H1 (cell line): Measurements from ENCODE around the gene CLCC1. TPM values are rescaled to one million over a fixed set of nuclear protein-coding genes. Genes with fewer than 3 reads are reported as not detected.

ENCODE experiments used
- CTCF ChIA-PET: fragments of 300-600 bp; sonication (Branson Sonifier 250); formaldehyde crosslinking; loops from one replicate; lab custom pipeline; 2021; ENCODE audit not compliant: partially characterized antibody; lab: Charles Lee
- POLR2A ChIA-PET: fragments of 300-600 bp; sonication (Branson Sonifier 250); formaldehyde crosslinking; loops from one replicate; lab custom pipeline; 2021; ENCODE audit warnings: inconsistent platforms; ENCODE audit not compliant: partially characterized antibody; lab: Charles Lee
- DNase-seq, 2 experiments: peaks; one replicate each; pipeline versions ENCODE4 v3.0.0 to v3.0.0-alpha.2; 2010 to 2022; ENCODE audit warnings: low spot score in 2 of 2, low read depth in 1 of 2, mixed read lengths in 1 of 2
- FAIRE-seq: peaks from 2 replicates; lab custom pipeline; 2011; peaks lifted over from hg19 to GRCh38; lab: Jason Lieb, UNC
- H2AFZ ChIP-seq: 2 replicates; pipeline ENCODE4 v1.8.1; 2012; ENCODE audit warnings: low read length, inconsistent platforms
- H2AK5ac ChIP-seq: 2 replicates; pipeline ENCODE4 v1.6.1; 2013; ENCODE audit warnings: low read depth, low read length
- H2BK120ac ChIP-seq: replicated peaks from 2 replicates; pipeline ENCODE3; 2013; ENCODE audit warnings: low read depth, low read length, inconsistent platforms
- H2BK12ac ChIP-seq: 2 replicates; pipeline ENCODE4 v1.6.1; 2013; ENCODE audit warnings: low read depth, low read length
- H2BK15ac ChIP-seq: 2 replicates; pipeline ENCODE4 v1.6.1; 2013; ENCODE audit warnings: low read length
- H2BK20ac ChIP-seq: 2 replicates; pipeline ENCODE4 v1.6.1; 2013; ENCODE audit warnings: low read length
- H2BK5ac ChIP-seq: 2 replicates; pipeline ENCODE4 v1.6.1; 2013; ENCODE audit warnings: low read depth, low read length
- H3K14ac ChIP-seq: 2 replicates; pipeline ENCODE4 v1.6.1; 2013; ENCODE audit warnings: inconsistent platforms; ENCODE audit not compliant: insufficient read length
- H3K18ac ChIP-seq: 2 replicates; pipeline ENCODE4 v1.6.1; 2013; ENCODE audit warnings: low read length; ENCODE audit errors: extremely low read depth
- H3K23ac ChIP-seq: 2 replicates; pipeline ENCODE4 v1.6.1; 2013; ENCODE audit warnings: inconsistent platforms; ENCODE audit not compliant: insufficient read length
- H3K23me2 ChIP-seq: 2 replicates; pipeline ENCODE4 v1.6.1; 2013; ENCODE audit warnings: low read depth, low read length
- H3K27ac ChIP-seq: 2 replicates; pipeline ENCODE4 v1.6.1; 2011; ENCODE audit warnings: low read depth, low read length, inconsistent platforms
- H3K27me3 ChIP-seq, 4 experiments: replicated peaks in 1 of 4; 1 replicate in 1 of 4; 2 replicates in 3 of 4; pipeline versions ENCODE4 v1.6.1 to v1.8.1; 2011 to 2013; ENCODE audit warnings: low read length in 3 of 4, mild to moderate bottlenecking in 3 of 4, inconsistent platforms in 2 of 4, mixed read lengths in 2 of 4, moderate library complexity in 1 of 4; ENCODE audit not compliant: control insufficient read depth in 3 of 4, insufficient read depth in 3 of 4; ENCODE audit errors: extremely low read depth in 1 of 4
- H3K36me3 ChIP-seq, 4 experiments: 2 replicates each; pipeline versions ENCODE4 v1.6.1 to v1.8.1; 2011 to 2013; ENCODE audit warnings: mild to moderate bottlenecking in 4 of 4, low read length in 3 of 4, moderate library complexity in 2 of 4, control low read depth in 1 of 4, inconsistent platforms in 1 of 4; ENCODE audit not compliant: insufficient read depth in 4 of 4, control insufficient read depth in 2 of 4
- H3K4ac ChIP-seq: replicated peaks from 2 replicates; pipeline ENCODE3; 2013; ENCODE audit warnings: low read length, low read depth, mixed read lengths, inconsistent platforms; ENCODE audit not compliant: insufficient read length
- H3K4me1 ChIP-seq, 4 experiments: replicated peaks in 1 of 4; 1 replicate in 1 of 4; 2 replicates in 3 of 4; pipeline versions ENCODE4 v1.6.1 to v1.8.1; 2011 to 2013; ENCODE audit warnings: low read length in 3 of 4, inconsistent platforms in 2 of 4, mixed read lengths in 1 of 4; ENCODE audit not compliant: insufficient read depth in 4 of 4, control insufficient read depth in 3 of 4
- H3K4me2 ChIP-seq, 2 experiments: 2 replicates each; pipeline versions ENCODE4 v1.6.1 to v1.8.1; 2011 to 2013; ENCODE audit warnings: low read depth in 2 of 2, low read length in 2 of 2, control low read depth in 1 of 2, inconsistent platforms in 1 of 2, mild to moderate bottlenecking in 1 of 2; ENCODE audit not compliant: insufficient read depth in 1 of 2
- H3K4me3 ChIP-seq, 4 experiments: fragments of 200-600, 300-600 bp in 1 of 4; sonication (generic), shearing (Covaris generic), sonication (Bioruptor Twin) in 1 of 4; 2 replicates each; pipeline versions ENCODE4 v1.5.1 to v1.8.1; 2011 to 2016; ENCODE audit warnings: low read length in 4 of 4, low read depth in 3 of 4, control low read depth in 2 of 4, inconsistent platforms in 2 of 4, mild to moderate bottlenecking in 2 of 4, mixed read lengths in 1 of 4, moderate library complexity in 1 of 4; ENCODE audit not compliant: insufficient read depth in 2 of 4; ENCODE audit errors: extremely low read depth in 1 of 4
- H3K56ac ChIP-seq: replicated peaks from 2 replicates; pipeline ENCODE3; 2013; ENCODE audit warnings: low read depth, mild to moderate bottlenecking, mixed read lengths, low read length, inconsistent platforms; ENCODE audit not compliant: insufficient read length
- H3K79me1 ChIP-seq: 2 replicates; pipeline ENCODE4 v1.6.1; 2013; ENCODE audit warnings: low read depth, low read length, control low read depth
- H3K79me2 ChIP-seq, 2 experiments: 2 replicates each; pipeline versions ENCODE4 v1.6.1 to v1.8.1; 2012 to 2013; ENCODE audit warnings: low read length in 2 of 2, mild to moderate bottlenecking in 2 of 2, inconsistent platforms in 1 of 2; ENCODE audit not compliant: insufficient read depth in 2 of 2, control insufficient read depth in 1 of 2
- H3K9ac ChIP-seq, 4 experiments: replicated peaks in 1 of 4; 1 replicate in 1 of 4; 2 replicates in 3 of 4; pipeline versions ENCODE4 v1.6.1 to v1.8.1; 2011 to 2013; ENCODE audit warnings: low read depth in 3 of 4, low read length in 3 of 4, control low read depth in 2 of 4, mild to moderate bottlenecking in 2 of 4, moderate library complexity in 2 of 4, inconsistent platforms in 1 of 4; ENCODE audit errors: extremely low read depth in 1 of 4
- H3K9me3 ChIP-seq, 2 experiments: 2 replicates each; pipeline versions ENCODE4 v1.6.1 to v1.8.1; 2012 to 2013; ENCODE audit warnings: mild to moderate bottlenecking in 2 of 2, moderate library complexity in 2 of 2, control low read depth in 1 of 2, inconsistent platforms in 1 of 2, low read depth in 1 of 2, low read length in 1 of 2, mixed read lengths in 1 of 2; ENCODE audit not compliant: insufficient read depth in 2 of 2
- H4K20me1 ChIP-seq, 2 experiments: replicated peaks in 1 of 2; 2 replicates each; pipeline versions ENCODE3 to v1.8.1; 2011 to 2013; ENCODE audit warnings: inconsistent platforms in 2 of 2, low read length in 2 of 2, mild to moderate bottlenecking in 1 of 2; ENCODE audit not compliant: insufficient read depth in 2 of 2, control insufficient read depth in 1 of 2
- H4K5ac ChIP-seq: 2 replicates; pipeline ENCODE4 v1.6.1; 2013; ENCODE audit warnings: low read length, low read depth, mixed read lengths, inconsistent platforms; ENCODE audit not compliant: insufficient read length
- H4K8ac ChIP-seq: 2 replicates; pipeline ENCODE4 v1.8.0; 2013; ENCODE audit warnings: mild to moderate bottlenecking, moderate library complexity, low read length, inconsistent platforms; ENCODE audit not compliant: insufficient read depth; ENCODE audit errors: extremely low read depth
- H4K91ac ChIP-seq: replicated peaks from 2 replicates; pipeline ENCODE3; 2013; ENCODE audit warnings: low read length, mixed read lengths, inconsistent platforms; ENCODE audit not compliant: insufficient read length
- ASH2L ChIP-seq: fragments of 200-600, 300-600 bp; sonication (generic); IDR thresholded peaks from one replicate; pipeline ENCODE4 v1.7.1; 2017; ENCODE audit warnings: low read length
- FOSL1 ChIP-seq: IDR thresholded peaks from 2 replicates; pipeline ENCODE4 v1.6.1; 2011; ENCODE audit warnings: mild to moderate bottlenecking, low read depth, low read length, moderate library complexity; ENCODE audit not compliant: insufficient read depth
- JUN ChIP-seq: IDR thresholded peaks from 2 replicates; pipeline ENCODE4 v1.6.1; 2011; ENCODE audit warnings: low read depth, mild to moderate bottlenecking, improper control_type of control experiment, low read length
- KDM5A ChIP-seq: fragments of 200-600 bp; IDR thresholded peaks from 2 replicates; pipeline ENCODE4 v1.7.1; 2012; ENCODE audit warnings: mild to moderate bottlenecking, low read length, inconsistent platforms, mixed read lengths
- MAX ChIP-seq: IDR thresholded peaks from 2 replicates; pipeline ENCODE4 v1.6.1; 2012; ENCODE audit warnings: inconsistent platforms
- TAF7 ChIP-seq: optimal IDR thresholded peaks from 2 replicates; pipeline ENCODE3; 2011; ENCODE audit warnings: low read depth, mild to moderate bottlenecking, inconsistent platforms, low read length, moderate library complexity, borderline replicate concordance
- USF2 ChIP-seq: IDR thresholded peaks from 2 replicates; pipeline ENCODE4 v1.6.1; 2011; ENCODE audit warnings: low read length, improper control_type of control experiment
- ZNF274 ChIP-seq: IDR thresholded peaks from 2 replicates; pipeline ENCODE4 v1.7.0; 2012; ENCODE audit warnings: low read length, borderline replicate concordance; ENCODE audit errors: extremely low read depth
- WGBS, 2 experiments: shearing (Covaris generic) in 1 of 2; methylation state at CpG; one replicate each; pipeline versions ENCODE4 v1.1.6 to v1.1.7; 2013 to 2015; ENCODE audit warnings: low lambda C conversion rate in 2 of 2, mixed read lengths in 2 of 2, inconsistent platforms in 1 of 2, low coverage in 1 of 2, missing lambda C conversion rate in 1 of 2; ENCODE audit not compliant: insufficient replicate concordance in 2 of 2, insufficient coverage in 1 of 2, insufficient read length in 1 of 2; ENCODE audit errors: extremely low coverage in 1 of 2, missing lambda C conversion rate in 1 of 2; 5-methylcytosine and 5-hydroxymethylcytosine counted together
- polyA plus RNA-seq, 7 experiments: library from polyadenylated mRNA; depleted of rRNA in 3 of 7; stranded (reverse) in 5 of 7; unstranded in 2 of 7; fragments of >200 nt in 5 of 7; fragments of 200-250 nt in 2 of 7; gene quantifications; 1 replicate in 5 of 7; 2 replicates in 1 of 7; 4 replicates in 1 of 7; pipeline versions ENCODE4 v1.2.1 to v1.2.3, GENCODE V29; 2011 to 2013; ENCODE audit warnings: missing spikeins in 2 of 7, mixed read lengths in 2 of 7
- total RNA-seq: library from RNA; stranded (reverse); fragmentation: NEBNext Ultra II Directional; extraction: Animal tissue kit (Norgen Biotek cat#: 25700); gene quantifications from 2 replicates; pipeline ENCODE4 v1.2.1, GENCODE V29; 2021

Gene CLCC1
- total and polyA plus RNA-seq, 2 of the 8 experiments (the other 6 are each of a cell fraction or from before 2014, with no cell fraction given) = 8.1 to 23.8 TPM

GRCh38 chr1:108957888-108958287 is 5.4 kb downstream of the CLCC1 start:
- Histone ChIP-seq H4K5ac (no peak overlapping the region), H3K79me1 (peaks cover 6% of the 10 kb centered on the region; the same call in 1 of the 2 replicates), H4K8ac (no peak overlapping the region), H4K91ac (no peak overlapping the region), H3K18ac (no peak overlapping the region), H2BK12ac (no peak overlapping the region), H3K27ac (no peak overlapping the region), H3K56ac (no peak overlapping the region), H2BK20ac (no peak overlapping the region), H2BK5ac (no peak overlapping the region), H2AK5ac (no peak overlapping the region), H3K4ac (no peak overlapping the region), H3K14ac (no peak overlapping the region), H3K4me2 (no peak overlapping the region), H3K9ac (no peak overlapping the region), H3K23ac (no peak overlapping the region), H3K27me3 (no peaks in the 10 kb centered on the region), H3K4me1 (peaks cover 0 to 3% (median 0%) of the 10 kb centered on the region in 4 experiments; a peak in 4 of 7 replicates), H3K23me2 (peaks cover 2% of the 10 kb centered on the region; the same call in 1 of the 2 replicates), H2BK120ac (no peak overlapping the region), H3K36me3 (peaks cover 0 to 6% (median 0%) of the 10 kb centered on the region in 4 experiments; a peak in 1 of 8 replicates), H3K79me2 (peaks cover 0 to 59% of the 10 kb centered on the region in 2 experiments; a peak in 3 of 4 replicates), H4K20me1 (peaks cover 1 to 8% of the 10 kb centered on the region in 2 experiments), H2BK15ac (no peak overlapping the region), H3K4me3 (no peak overlapping the region), H2AFZ (no peak overlapping the region), H3K9me3 (no peaks in the 10 kb centered on the region)
- ChIA-PET CTCF (interaction anchor here (0.6 to 0.9 kb wide), 2 partner anchors 71 to 196 kb away, joined by 3 read pairs; no protein-coding TSS in a partner anchor), POLR2A (no interaction called here)
- TF ChIP-seq TAF7 (no peak), ZNF274 (no peak), JUN (no peak), MAX (no peak), FOSL1 (no peak), ASH2L (no peak), KDM5A (no peak), USF2 (no peak)
- DNase-seq = no peak
- WGBS, 2 experiments = 95% methylated on average over 5 of the region's 5 CpGs; no CpG with 5 or more reads in 1 of the 2 experiments
- no peak for FAIRE-seq
